Measurements from ENCODE around the gene MPHOSPH6. TPM values are rescaled to one million over a fixed set of nuclear protein-coding genes. Genes with fewer than 3 reads are reported as not detected.

Gene MPHOSPH6
- total RNA-seq, 1 donor from 2014 or later: 37.1 TPM

DNA sequence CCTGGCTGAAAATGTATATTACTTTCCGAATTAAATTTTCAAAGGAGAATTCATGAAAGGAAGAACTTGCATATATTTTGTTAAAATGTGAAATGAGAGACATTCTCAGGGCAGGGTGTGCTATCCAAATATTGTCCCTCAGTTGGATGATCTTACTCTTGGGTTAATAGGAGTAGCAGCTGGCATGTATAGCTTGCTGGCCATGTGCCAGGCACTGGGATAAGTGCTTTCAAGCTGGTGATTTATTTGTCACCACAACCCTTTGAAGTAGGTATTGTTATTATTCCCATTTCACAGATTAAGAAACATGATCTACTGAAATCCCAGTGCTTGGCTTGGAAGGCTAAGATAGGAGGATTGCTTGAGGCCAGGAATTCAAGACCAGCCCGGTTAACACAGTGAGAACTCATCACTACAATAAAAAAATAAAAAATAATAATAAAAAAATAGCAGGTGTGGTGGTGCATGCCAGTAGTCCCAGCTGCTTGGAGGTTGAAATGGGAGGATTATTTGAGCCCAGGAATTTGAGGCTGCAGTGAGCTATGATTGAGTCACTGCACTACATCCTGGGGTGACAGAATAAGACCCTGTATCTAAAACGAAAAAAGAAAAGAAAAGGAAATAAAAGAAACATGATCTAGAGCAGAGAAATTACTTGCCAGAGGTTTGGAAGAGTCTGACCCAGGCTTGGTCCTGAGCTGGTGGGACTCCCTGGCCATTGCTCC lies 11.6 kb upstream of the MPHOSPH6 start:
- Histone ChIP-seq H3K4me3 (ENCODE audit: low read depth, low read length) (no peak overlapping the region), H3K36me3 (ENCODE audit: control insufficient read depth, insufficient read depth, low read length) (no peaks in the 10 kb centered on the region), H3K27me3 (ENCODE audit: control insufficient read depth, insufficient read depth, low read length) (no peaks in the 10 kb centered on the region)
- TF ChIP-seq, protein P1, sequence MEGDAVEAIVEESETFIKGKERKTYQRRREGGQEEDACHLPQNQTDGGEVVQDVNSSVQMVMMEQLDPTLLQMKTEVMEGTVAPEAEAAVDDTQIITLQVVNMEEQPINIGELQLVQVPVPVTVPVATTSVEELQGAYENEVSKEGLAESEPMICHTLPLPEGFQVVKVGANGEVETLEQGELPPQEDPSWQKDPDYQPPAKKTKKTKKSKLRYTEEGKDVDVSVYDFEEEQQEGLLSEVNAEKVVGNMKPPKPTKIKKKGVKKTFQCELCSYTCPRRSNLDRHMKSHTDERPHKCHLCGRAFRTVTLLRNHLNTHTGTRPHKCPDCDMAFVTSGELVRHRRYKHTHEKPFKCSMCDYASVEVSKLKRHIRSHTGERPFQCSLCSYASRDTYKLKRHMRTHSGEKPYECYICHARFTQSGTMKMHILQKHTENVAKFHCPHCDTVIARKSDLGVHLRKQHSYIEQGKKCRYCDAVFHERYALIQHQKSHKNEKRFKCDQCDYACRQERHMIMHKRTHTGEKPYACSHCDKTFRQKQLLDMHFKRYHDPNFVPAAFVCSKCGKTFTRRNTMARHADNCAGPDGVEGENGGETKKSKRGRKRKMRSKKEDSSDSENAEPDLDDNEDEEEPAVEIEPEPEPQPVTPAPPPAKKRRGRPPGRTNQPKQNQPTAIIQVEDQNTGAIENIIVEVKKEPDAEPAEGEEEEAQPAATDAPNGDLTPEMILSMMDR (IDR thresholded peaks at IDR 0.05; ENCODE audit: insufficient read depth, low read length, poor library complexity, severe bottlenecking): no peak
- DNase-seq (ENCODE audit: low read depth): no peak

DNA sequence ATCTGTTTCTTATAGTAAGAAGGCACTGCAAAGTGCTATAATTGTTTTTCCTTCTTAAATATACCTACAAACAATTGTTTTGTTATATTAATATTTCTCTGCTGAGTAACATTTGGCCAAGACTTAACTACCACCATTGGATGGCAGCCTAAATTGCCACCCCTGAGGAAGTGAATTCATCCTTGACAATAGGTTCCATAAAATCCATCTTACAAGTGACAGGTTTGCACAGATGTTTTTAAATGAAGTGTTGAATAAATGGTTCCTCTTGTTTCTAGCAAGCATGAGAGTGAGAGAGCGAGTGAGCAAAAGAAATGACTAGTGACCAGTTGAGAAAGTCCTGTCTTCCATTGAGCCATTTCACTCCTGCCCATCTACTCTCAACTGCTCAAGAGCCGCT lies 8.3 kb upstream of the MPHOSPH6 start:
- Histone ChIP-seq H3K27me3 (ENCODE audit: control insufficient read depth, insufficient read depth, low read length) (no peaks in the 10 kb centered on the region), H3K4me3 (ENCODE audit: low read depth, low read length) (no peak overlapping the region), H3K36me3 (ENCODE audit: control insufficient read depth, insufficient read depth, low read length) (no peaks in the 10 kb centered on the region)
- TF ChIP-seq, protein P1 (IDR thresholded peaks at IDR 0.05; ENCODE audit: insufficient read depth, low read length, poor library complexity, severe bottlenecking): no peak
- DNase-seq (ENCODE audit: low read depth): no peak

DNA sequence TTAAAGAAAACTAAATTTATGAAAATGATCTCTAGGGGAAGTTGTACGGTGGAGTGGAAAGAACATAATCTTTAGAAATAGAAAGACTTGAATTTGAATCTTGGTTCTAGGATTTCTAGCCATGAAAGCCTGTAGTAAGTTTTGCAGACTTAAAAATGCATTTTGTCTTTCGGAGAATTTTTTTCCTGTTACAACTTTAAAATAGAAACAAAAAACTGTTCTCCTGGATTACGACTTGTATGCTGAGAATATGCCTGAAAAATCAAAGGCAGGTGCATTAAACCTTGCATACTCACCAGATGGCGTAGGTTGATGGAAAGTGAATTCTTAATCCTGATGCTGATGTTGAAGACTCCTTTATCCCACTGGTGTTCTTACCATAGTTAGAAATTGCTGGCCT lies 7.5 kb upstream of the MPHOSPH6 start:
- no peak overlapping the region for H3K4me3 ChIP-seq (ENCODE audit: low read depth, low read length)
- DNase-seq (ENCODE audit: low read depth): no peak
- H3K27me3 ChIP-seq (ENCODE audit: control insufficient read depth, insufficient read depth, low read length): no peaks in the 10 kb centered on the region
- no peaks in the 10 kb centered on the region for H3K36me3 ChIP-seq (ENCODE audit: control insufficient read depth, insufficient read depth, low read length)
- TF ChIP-seq, protein P1 (IDR thresholded peaks at IDR 0.05; ENCODE audit: insufficient read depth, low read length, poor library complexity, severe bottlenecking): no peak

DNA sequence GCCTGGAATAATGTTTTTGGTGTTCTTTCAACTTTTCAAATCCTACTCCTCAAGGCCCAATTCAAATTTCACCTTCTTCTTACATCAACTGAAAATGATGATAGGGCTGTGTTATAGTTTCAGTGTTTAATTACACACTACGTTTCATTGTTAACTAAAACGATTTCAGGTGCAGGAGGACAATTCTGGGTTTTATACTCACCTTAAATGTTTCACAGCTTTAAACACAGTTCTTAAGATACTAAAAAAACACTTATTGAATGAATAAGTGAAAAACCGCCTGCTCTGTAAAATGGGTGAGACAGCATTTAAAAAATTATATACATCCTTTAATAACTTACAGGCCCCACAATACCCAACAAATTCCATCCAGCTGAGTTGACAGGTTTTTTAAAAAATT lies 6.2 kb upstream of the MPHOSPH6 start:
- Histone ChIP-seq H3K27me3 (ENCODE audit: control insufficient read depth, insufficient read depth, low read length) (peaks cover 4% of the 10 kb centered on the region), H3K4me3 (ENCODE audit: low read depth, low read length) (no peak overlapping the region), H3K36me3 (ENCODE audit: control insufficient read depth, insufficient read depth, low read length) (no peaks in the 10 kb centered on the region)
- DNase-seq (ENCODE audit: low read depth): no peak
- TF ChIP-seq, protein P1 (IDR thresholded peaks at IDR 0.05; ENCODE audit: insufficient read depth, low read length, poor library complexity, severe bottlenecking): no peak

DNA sequence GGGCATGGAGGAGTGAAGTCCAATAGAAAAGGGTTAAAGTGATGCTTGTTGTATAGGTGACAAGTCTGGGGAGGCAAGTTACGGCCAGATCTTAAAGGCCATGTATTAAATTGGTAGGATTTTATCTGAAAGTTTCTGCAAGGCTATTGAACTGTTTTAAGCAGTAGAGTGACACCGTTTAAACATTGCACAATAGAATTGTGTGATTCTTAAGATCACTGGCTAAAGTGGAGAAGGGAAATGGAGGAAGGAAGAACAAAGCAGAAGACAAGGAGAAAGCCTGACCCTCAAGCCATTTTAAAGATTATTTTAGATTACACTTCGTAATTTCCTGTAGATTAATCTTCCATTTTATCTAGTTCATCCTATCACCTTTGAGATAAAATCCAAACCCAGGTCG lies 5.6 kb upstream of the MPHOSPH6 start:
- no peak overlapping the region for H3K4me3 ChIP-seq (ENCODE audit: low read depth, low read length)
- no peaks in the 10 kb centered on the region for H3K36me3 ChIP-seq (ENCODE audit: control insufficient read depth, insufficient read depth, low read length)
- TF ChIP-seq, protein P1 (IDR thresholded peaks at IDR 0.05; ENCODE audit: insufficient read depth, low read length, poor library complexity, severe bottlenecking): no peak
- H3K27me3 ChIP-seq (ENCODE audit: control insufficient read depth, insufficient read depth, low read length): peaks cover 5% of the 10 kb centered on the region
- DNase-seq (ENCODE audit: low read depth): no peak

DNA sequence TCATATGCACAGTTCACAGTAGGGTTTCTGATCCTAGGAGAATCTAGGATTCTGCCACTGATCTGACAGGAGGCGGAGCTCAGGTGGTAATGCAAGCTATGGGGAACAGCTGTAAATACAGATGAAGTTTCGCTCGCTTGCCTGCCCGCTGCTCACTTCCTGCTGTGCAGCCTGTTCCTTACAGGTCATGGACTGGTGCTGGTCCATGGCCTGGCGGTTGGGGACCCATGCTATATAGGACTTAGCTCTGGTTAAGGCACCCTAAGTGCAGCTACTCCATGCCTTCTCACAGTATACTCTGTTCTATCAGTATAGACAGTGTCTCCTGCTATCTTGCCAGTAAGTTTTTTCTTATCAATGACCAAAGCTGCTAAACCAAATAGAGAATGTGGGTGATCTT lies 2.4 kb downstream of the MPHOSPH6 start:
- TF ChIP-seq, protein P1 (IDR thresholded peaks at IDR 0.05; ENCODE audit: insufficient read depth, low read length, poor library complexity, severe bottlenecking): no peak
- DNase-seq (ENCODE audit: low read depth): no peak
- Histone ChIP-seq H3K36me3 (ENCODE audit: control insufficient read depth, insufficient read depth, low read length) (no peaks in the 10 kb centered on the region), H3K4me3 (ENCODE audit: low read depth, low read length) (no peak overlapping the region), H3K27me3 (ENCODE audit: control insufficient read depth, insufficient read depth, low read length) (peaks cover 5% of the 10 kb centered on the region)

Data from kidney epithelial cell (primary cell).